Measurements from ENCODE around the gene UNC45A.
A peak's percentile ranks its signal among the peaks of the same experiment; 100 is the strongest.

The UNC45A gene

GRCh38 chr15:90967206-90967605 lies 32.1 kb downstream of the UNC45A start:
- no peak for DNase-seq

- no peak for DNase-seq
These were observed 33.3 kb downstream of the UNC45A start for GRCh38 chr15:90968434-90968833.

- no peak for DNase-seq
These were observed 35.2 kb downstream of the UNC45A start for GRCh38 chr15:90970274-90970673.

- no peak for DNase-seq
These were observed 37.0 kb downstream of the UNC45A start for GRCh38 chr15:90972133-90972532.

GRCh38 chr15:90974216-90974615 lies 39.1 kb downstream of the UNC45A start:
- DNase-seq, result no peak

GRCh38 chr15:90979582-90979981 lies 44.5 kb downstream of the UNC45A start:
- no peak for DNase-seq

- no peak for DNase-seq
These were observed 46.6 kb downstream of the UNC45A start for GRCh38 chr15:90981681-90982080.

- DNase-seq, result peak; percentile 52 to 65
These were observed 47.0 kb downstream of the UNC45A start for GRCh38 chr15:90982135-90982534.

- no peak for DNase-seq
These were observed 51.9 kb downstream of the UNC45A start for GRCh38 chr15:90986790-90987507.

- no peak for DNase-seq
These were observed 52.6 kb downstream of the UNC45A start for GRCh38 chr15:90987561-90988141.

GRCh38 chr15:90988296-90988695 lies 53.2 kb downstream of the UNC45A start:
- DNase-seq, result no peak

- DNase-seq, result no peak
These were observed 54.1 kb downstream of the UNC45A start for GRCh38 chr15:90989040-90989768.

- DNase-seq, result no peak
These were observed 55.4 kb downstream of the UNC45A start for GRCh38 chr15:90990446-90990845.

GRCh38 chr15:90991587-90992285 lies 56.7 kb downstream of the UNC45A start:
- DNase-seq, result no peak

GRCh38 chr15:90994059-90994416 lies 59.0 kb downstream of the UNC45A start:
- no peak for DNase-seq

- DNase-seq, result peak; percentile 97 to 99
These were observed 59.6 kb downstream of the UNC45A start, which contains the start of gene PRC1 for GRCh38 chr15:90994417-90995311. Gene PRC1, minus strand, starts transcription at chr15:90994535. Its CDS starts 118 bp downstream, at chr15:90994417.

GRCh38 chr15:90998737-90999136 lies 63.7 kb downstream of the UNC45A start:
- DNase-seq, result no peak

GRCh38 chr15:91001209-91001608 lies 66.1 kb downstream of the UNC45A start:
- DNase-seq, result no peak

Data from inflammatory macrophage treated with lipopolysaccharide for 1 hour (primary cell).